Jurkat, Clone E6-1 (cell line): ENCODE results near the gene MEAK7. TPM values are rescaled to one million over a fixed set of nuclear protein-coding genes. Genes with fewer than 3 reads are reported as not detected.

Experiments used
- DNase-seq: peaks from one replicate; pipeline ENCODE4 v3.0.0-alpha.2; 2011; ENCODE audit warnings: low read depth, low spot score
- H3K4me3 ChIP-seq: 2 replicates; pipeline ENCODE4 v1.5.1; 2011; ENCODE audit warnings: mild to moderate bottlenecking, low read length, control low read depth, moderate library complexity
- polyA plus RNA-seq: library from polyadenylated mRNA; unstranded; fragments of >200 nt; gene quantifications from one replicate; pipeline ENCODE4 v1.2.1, GENCODE V29; 2012; ENCODE audit warnings: missing spikeins; ENCODE audit not compliant: insufficient read length, insufficient read depth

Gene MEAK7, protein sequence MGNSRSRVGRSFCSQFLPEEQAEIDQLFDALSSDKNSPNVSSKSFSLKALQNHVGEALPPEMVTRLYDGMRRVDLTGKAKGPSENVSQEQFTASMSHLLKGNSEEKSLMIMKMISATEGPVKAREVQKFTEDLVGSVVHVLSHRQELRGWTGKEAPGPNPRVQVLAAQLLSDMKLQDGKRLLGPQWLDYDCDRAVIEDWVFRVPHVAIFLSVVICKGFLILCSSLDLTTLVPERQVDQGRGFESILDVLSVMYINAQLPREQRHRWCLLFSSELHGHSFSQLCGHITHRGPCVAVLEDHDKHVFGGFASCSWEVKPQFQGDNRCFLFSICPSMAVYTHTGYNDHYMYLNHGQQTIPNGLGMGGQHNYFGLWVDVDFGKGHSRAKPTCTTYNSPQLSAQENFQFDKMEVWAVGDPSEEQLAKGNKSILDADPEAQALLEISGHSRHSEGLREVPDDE
- polyA plus RNA-seq = 7.7 TPM

DNA sequence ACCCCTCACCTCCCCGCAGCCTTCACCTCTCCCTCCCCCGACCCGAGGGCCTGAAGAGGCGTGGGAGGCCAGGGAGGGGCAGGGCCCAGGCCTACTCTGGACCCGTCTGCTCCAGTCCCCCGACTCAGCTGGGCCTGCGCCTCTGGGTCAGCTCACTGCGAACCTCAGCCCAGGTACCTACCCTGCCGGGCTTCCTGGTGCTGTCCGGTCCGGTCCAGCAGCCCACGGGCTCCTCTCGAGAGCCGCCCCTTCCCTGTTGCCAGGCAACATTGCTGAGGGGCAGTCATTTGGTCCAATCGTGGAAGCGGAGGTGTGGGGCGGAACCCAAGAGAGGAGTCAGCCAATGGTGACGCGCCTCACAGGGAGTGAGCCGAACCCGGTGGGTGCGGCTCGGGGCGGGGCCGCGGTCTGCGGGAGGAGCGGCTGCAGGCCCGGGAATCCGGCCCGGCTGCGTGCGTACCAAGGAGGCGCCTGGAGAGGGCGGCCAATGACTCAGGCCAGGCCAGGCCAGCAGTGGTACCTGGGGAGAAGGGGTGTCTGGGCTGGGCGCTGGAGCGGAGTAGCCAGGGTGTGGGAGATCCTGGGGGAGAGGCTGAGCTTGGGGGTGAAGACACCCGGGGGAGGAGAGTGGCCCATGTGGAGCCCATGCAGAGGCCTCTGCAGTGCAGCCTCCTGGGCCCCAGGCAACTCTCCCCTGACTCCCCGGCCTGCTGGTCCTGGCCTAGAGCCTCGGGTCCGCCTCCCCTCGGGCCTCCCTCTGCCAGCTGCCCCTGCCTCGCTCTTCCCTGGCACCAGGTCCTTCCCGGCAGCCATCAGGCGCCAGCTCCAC, at the start of gene MEAK7:
Gene MEAK7 (minus strand): TSS at position 240 of the 829 bp plus-strand sequence. CDS start 6,573 bp downstream, outside the sequence.
- H3K4me3 ChIP-seq = peak within 1 kb of the TSS; percentile 74
- peak; percentile 94 for DNase-seq

GRCh38 chr16:84553873-84554399, 49.5 kb upstream of the MEAK7 start:
- DNase-seq = peak; percentile 95
- peak overlapping the region; percentile 68 for H3K4me3 ChIP-seq

DNA sequence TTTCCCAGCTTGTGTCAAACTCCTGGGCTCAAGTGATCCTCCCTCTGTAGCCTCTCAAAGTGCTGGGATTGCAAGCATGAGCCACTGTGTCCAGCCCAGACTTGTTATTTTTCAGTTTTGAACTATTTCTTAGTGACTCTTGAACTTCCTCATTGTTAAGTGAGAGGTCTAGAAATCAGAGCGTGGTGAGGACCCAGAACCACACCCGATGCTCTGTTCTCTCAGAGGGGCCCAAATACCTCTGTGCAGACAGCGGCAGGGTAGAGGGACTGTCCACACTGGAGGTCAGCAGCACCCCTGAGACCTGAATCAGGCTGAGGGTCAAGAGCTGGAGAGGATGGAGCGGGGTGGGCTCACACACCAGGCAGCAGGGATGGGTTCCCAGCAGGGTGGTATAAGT, 47.7 kb upstream of the MEAK7 start:
- H3K4me3 ChIP-seq = no peak overlapping the region
- DNase-seq = no peak

DNA sequence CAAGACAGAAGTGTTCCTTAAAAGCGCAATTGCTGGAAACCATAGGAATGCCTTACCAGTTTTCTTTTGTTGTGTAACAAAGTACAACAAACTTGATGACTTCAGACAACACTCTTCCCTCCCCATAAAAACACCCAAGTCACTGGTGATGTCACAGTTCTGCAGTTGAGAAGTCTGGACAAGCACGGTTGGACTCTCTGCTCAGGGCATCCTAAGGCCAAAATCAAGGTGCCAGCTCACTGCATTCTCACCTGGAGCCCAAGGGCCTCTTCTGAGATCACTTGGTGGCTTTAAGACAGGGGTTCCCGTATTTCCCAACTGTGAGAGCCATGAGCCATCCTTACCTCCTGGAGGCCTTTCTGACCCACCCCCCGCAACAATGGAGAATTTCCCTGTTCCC, 45.6 kb upstream of the MEAK7 start:
- no peak overlapping the region for H3K4me3 ChIP-seq
- DNase-seq = no peak

GRCh38 chr16:84548971-84549844, 44.7 kb upstream of the MEAK7 start:
- DNase-seq = peak; percentile 27
- H3K4me3 ChIP-seq = peak overlapping the region; percentile 27

- H3K4me3 ChIP-seq = no peak overlapping the region
- no peak for DNase-seq
These were observed 44.0 kb upstream of the MEAK7 start for GRCh38 chr16:84548508-84548907.

DNA sequence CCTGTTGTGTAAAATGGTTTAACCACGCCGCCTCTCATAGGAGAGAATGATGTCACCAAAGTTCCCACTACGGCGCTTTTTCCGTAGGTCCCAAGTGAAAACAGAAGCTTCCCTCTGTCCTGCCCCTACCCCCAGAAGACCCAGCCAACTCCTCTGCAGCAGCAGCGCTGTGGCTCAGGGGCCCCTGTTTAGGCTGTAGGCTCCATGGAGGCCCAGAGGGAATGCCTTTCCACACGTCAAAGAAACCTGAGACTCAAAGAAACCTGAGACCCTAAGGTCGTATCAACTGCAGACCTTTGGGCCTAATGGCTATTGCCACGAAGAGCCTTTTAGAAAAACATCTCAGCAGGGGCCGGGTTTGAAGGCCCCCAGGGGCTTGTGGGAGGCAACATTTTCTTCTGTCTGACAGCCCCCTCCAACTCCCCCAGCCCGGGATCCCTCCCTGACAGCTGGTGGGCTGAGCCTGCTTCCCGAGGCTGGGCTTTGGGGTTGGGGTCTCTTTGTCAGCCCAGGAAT, 43.1 kb upstream of the MEAK7 start:
- DNase-seq = no peak
- H3K4me3 ChIP-seq = no peak overlapping the region

DNA sequence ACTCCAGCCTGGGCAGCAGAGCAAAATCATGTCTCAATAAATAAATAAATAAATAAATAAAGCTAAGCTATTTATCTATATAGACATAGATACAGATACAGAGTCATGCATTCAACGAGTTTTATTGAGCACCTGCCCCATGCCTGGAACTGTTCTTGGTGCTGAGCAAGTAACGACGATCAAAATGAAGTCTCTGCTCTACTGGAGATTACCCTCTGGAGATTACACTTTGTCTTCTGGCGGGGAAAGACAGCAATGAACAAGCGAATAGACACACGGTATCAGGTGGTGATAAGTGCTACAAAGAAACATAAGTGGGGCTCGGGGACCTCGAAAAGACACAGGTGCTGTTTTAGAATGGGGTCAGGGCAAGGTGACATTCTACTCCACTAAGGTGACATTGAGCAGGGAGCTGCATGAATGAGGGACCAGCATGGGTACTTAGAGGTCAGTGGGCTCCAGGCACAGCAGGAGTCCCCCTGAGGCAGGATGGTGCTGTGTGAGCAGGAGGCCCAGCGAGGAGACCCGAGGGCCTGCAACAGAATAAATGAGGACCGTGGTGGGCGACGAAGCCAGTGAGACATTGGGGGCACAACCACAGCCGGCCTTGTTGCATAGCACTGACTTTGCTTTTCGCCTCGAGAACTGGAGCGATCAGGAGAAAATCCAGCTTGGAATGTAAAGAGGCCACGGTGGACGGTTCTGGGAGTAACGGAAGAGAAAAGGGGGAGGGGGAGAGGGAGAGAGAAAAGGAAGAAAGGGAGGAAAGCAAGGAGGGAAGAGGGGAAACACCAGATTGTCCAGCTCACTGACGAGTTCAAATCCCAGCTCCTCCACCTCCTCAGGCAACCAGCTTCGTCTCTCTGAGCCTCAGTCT, 42.4 kb upstream of the MEAK7 start:
- no peak for DNase-seq
- H3K4me3 ChIP-seq = no peak overlapping the region

GRCh38 chr16:84545114-84545737, 40.8 kb upstream of the MEAK7 start:
- H3K4me3 ChIP-seq = no peak overlapping the region
- no peak for DNase-seq

DNA sequence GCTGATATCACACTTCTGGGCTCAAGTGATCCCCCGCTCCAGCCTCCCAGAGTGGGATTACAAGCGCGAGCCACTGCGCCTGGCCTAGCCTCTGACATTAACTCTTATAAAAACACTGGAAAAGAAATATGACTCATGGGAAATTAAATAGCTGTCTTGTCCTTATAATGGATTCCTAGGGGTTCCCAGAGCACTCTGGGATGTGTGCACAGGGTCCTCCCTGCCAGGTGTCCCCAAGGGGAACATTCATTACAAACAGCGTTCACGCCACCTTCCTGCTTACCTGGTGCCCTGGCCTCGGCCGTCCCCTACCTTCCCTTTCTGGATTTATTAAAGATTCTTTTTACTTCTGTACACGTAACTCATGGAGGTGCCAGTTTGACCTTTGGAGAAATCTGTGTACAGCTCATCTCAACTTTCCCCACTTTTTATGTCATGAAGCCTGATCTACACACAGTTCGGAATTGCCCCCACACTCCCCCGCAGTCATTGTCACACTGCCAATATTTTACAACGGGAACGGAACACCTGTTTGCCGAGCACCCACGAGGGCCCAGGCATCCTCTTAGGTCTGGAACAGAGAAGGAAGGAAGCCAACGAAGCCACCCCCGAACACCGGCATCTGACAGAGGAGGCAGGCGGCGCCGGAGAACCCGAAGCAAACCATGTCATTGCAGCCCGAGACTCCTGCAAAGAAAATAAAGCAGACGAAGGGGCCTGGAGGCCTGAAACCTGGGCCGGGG, 39.7 kb upstream of the MEAK7 start:
- no peak overlapping the region for H3K4me3 ChIP-seq
- no peak for DNase-seq

DNA sequence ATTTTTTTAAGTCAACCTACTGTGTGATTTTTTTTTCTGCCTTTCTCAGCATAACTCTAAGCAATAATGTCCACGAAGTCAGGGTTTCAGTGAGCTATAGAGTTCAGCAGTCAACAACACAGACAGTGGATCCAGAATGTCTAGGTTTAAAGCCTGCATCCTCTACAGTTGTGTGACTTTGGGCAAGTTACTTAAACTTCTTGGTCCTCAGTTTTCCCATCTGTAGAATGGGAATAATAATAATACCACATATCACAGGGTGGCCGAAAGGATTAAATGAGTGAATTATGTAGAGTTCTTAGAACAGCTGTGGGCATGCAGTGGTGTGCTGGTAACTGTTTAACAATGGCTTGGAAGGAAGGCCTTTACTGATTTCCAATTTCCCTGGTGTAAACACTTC, 38.8 kb upstream of the MEAK7 start:
- no peak for DNase-seq
- no peak overlapping the region for H3K4me3 ChIP-seq

- no peak overlapping the region for H3K4me3 ChIP-seq
- DNase-seq = no peak
These were observed 37.7 kb upstream of the MEAK7 start for GRCh38 chr16:84541999-84542817.

DNA sequence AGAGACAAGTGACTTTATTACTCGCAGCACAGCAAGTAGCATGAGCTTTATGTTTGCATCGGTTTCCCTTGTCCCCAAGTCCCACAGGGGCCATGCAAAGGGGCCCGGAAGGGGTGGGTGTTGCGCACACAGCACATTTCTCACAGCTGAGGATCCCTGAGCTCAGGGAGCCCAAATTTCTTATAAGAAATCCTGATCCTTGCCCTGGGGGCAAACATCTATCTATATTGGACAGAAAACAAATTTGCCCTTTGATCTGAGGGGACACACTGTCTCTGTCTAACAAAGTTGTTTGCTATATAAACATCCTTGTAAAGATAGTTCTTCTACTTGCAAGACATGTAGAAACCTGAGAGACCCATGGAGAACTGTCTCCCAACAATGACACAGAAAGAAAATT, 35.7 kb upstream of the MEAK7 start:
- DNase-seq = no peak
- no peak overlapping the region for H3K4me3 ChIP-seq

- DNase-seq = no peak
- no peak overlapping the region for H3K4me3 ChIP-seq
These were observed 33.9 kb upstream of the MEAK7 start for GRCh38 chr16:84538222-84538840.

DNA sequence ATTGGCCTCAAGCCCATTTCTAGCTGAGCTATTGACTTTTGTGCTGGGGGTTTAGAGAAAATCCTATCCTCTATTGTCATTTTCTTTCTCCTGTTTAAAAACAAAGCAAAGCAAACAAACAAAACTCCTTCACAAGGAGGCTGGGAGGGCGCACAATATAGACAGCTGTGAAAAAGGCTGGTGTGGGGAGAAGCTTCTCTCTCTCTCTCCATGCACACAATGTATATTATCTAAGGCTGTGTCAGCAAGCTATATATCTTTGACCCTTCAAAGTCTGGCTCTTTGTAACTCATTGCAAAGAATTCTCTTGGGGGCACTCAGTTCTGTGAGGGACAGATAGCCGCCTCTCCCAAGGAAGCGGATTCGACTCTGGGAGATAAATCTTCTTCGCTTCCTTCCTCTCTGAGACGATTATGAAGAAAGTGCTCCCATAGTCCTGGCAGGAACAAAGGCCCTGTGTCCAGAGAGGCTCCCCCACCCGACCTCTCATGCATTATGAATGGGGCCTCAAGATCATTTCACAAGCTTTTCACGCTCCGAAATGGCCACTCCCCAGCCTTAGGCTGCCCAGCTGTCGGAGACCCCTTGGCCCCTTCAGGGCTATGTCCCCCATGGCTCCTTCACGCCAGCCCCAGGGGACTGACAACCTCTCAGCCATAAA, 33.2 kb upstream of the MEAK7 start:
- no peak overlapping the region for H3K4me3 ChIP-seq
- no peak for DNase-seq
